ENCODE measurements around the gene ATOX1. TPM values are rescaled to one million over a fixed set of nuclear protein-coding genes. Genes with fewer than 3 reads are reported as not detected.

Gene ATOX1
- total RNA-seq, 2 experiments from 2014 or later: 58.2 to 92.5 TPM

GRCh38 chr5:151757233-151758140 lies 944 bp downstream of the ATOX1 start:
- peaks cover 26% of the 10 kb centered on the region for H3K4me1 ChIP-seq (ENCODE audit: insufficient read depth, low read length, poor library complexity, severe bottlenecking)
- peak overlapping the region; percentile 98 for H3K4me2 ChIP-seq (ENCODE audit: low read length)
- CTCF ChIA-PET (ENCODE audit: unreplicated experiment): interaction anchor here (1.0 to 1.4 kb wide), 2 partner anchors 14 to 26 kb away, joined by 3 to 6 read pairs; partner anchors contain the start of gene G3BP1
- H2AFZ ChIP-seq (ENCODE audit: low read length): peak overlapping the region; percentile 95
- H3K9me2 ChIP-seq (ENCODE audit: insufficient read depth, low read length): no peaks in the 10 kb centered on the region
- H4K20me1 ChIP-seq (ENCODE audit: insufficient read depth, low read length): no peaks in the 10 kb centered on the region
- no peak overlapping the region for H3K27ac ChIP-seq (ENCODE audit: low read depth, low read length, poor library complexity, severe bottlenecking)
- H3K79me2 ChIP-seq (ENCODE audit: insufficient read depth, low read depth, low read length): peaks cover 14% of the 10 kb centered on the region; the same call in 1 of the 2 replicates
- H3K4me3 ChIP-seq (ENCODE audit: low read depth, low read length, poor library complexity, severe bottlenecking): peak overlapping the region; percentile 87
- peaks cover 11% of the 10 kb centered on the region; the same call in 1 of the 2 replicates for H3K36me3 ChIP-seq (ENCODE audit: insufficient read depth, low read length)
- POLR2A ChIA-PET: interaction anchor here (0.5 to 8.2 kb wide), 10 partner anchors 8 to 1273 kb away, joined by 3 to 69 read pairs (median 3); partner anchors contain the start of gene G3BP1
- TF ChIP-seq EZH2phosphoT487 (IDR thresholded peaks at IDR 0.05; ENCODE audit: borderline replicate concordance, low read depth, low read length) (no peak), CTCF (conservative IDR thresholded peaks at IDR 0.05; ENCODE audit: low read length) (no peak)
- no peaks in the 10 kb centered on the region for H3K9me3 ChIP-seq (ENCODE audit: low read length)
- no TSS peak for BruUV-seq (replicated peaks)
- intact Hi-C loops (cut with micrococcal nuclease; ENCODE audit: unreplicated experiment): no loop called here
- peak; percentile 34 for DNase-seq (ENCODE audit: low spot score)

- TF ChIP-seq CTCF (conservative IDR thresholded peaks at IDR 0.05; ENCODE audit: low read length) (no peak), EZH2phosphoT487 (IDR thresholded peaks at IDR 0.05; ENCODE audit: borderline replicate concordance, low read depth, low read length) (no peak)
- no peak overlapping the region for H3K4me2 ChIP-seq (ENCODE audit: low read length)
- ChIA-PET CTCF (ENCODE audit: unreplicated experiment) (no interaction called here), POLR2A (interaction anchor here (0.7 to 8.2 kb wide), 5 partner anchors 9 to 52 kb away, joined by 3 to 69 read pairs (median 4); partner anchors contain the start of gene G3BP1)
- no peaks in the 10 kb centered on the region for H3K9me2 ChIP-seq (ENCODE audit: insufficient read depth, low read length)
- peaks cover 14% of the 10 kb centered on the region; the same call in 1 of the 2 replicates for H3K79me2 ChIP-seq (ENCODE audit: insufficient read depth, low read depth, low read length)
- H4K20me1 ChIP-seq (ENCODE audit: insufficient read depth, low read length): no peaks in the 10 kb centered on the region
- intact Hi-C loops (cut with micrococcal nuclease; ENCODE audit: unreplicated experiment): no loop called here
- peaks cover 24% of the 10 kb centered on the region for H3K36me3 ChIP-seq (ENCODE audit: insufficient read depth, low read length)
- H3K4me1 ChIP-seq (ENCODE audit: insufficient read depth, low read length, poor library complexity, severe bottlenecking): peaks cover 26% of the 10 kb centered on the region
- H2AFZ ChIP-seq (ENCODE audit: low read length): no peak overlapping the region
- DNase-seq (ENCODE audit: low spot score): no peak
- H3K4me3 ChIP-seq (ENCODE audit: low read depth, low read length, poor library complexity, severe bottlenecking): no peak overlapping the region
- H3K9me3 ChIP-seq (ENCODE audit: low read length): no peaks in the 10 kb centered on the region
- no peak overlapping the region for H3K27ac ChIP-seq (ENCODE audit: low read depth, low read length, poor library complexity, severe bottlenecking)
- BruUV-seq (replicated peaks): no TSS peak
Measured at GRCh38 chr5:151755383-151755782, 3.0 kb downstream of the ATOX1 start.

Data from OCI-LY7 (cell line).